Endothelial cell of umbilical vein (primary cell): ENCODE data around the gene HTR1E. TPM values are rescaled to one million over a fixed set of nuclear protein-coding genes. Genes with fewer than 3 reads are reported as not detected.
"Not testable (repeated sequence)": the region's sequence is repeated elsewhere in the genome, so short reads cannot be mapped to it uniquely, and the experiment has no call there.

Source experiments
- BruUV-seq: library from RNA; stranded (reverse); fragments of 400-500 nt; replicated peaks from 2 replicates; lab custom pipeline; 2021; lab: Mats Ljungman, UMichigan
- CTCF ChIA-PET: fragments of 300-600, 350-600 bp; sonication (Branson Sonifier 250); formaldehyde crosslinking; loops from one replicate; lab custom pipeline; 2021; ENCODE audit warnings: antibody characterized with exemption, inconsistent platforms; lab: Charles Lee
- POLR2A ChIA-PET: fragments of 300-600, 350-600 bp; sonication (Branson Sonifier 250); formaldehyde crosslinking; loops from one replicate; lab custom pipeline; 2021; ENCODE audit warnings: antibody characterized with exemption, inconsistent platforms; lab: Charles Lee
- DNase-seq: peaks from one replicate; pipeline ENCODE4 v3.0.0-alpha.2; 2011; ENCODE audit warnings: low read depth, low spot score
- FAIRE-seq: peaks from 2 replicates; lab custom pipeline; 2011; peaks lifted over from hg19 to GRCh38; lab: Jason Lieb, UNC
- H2AFZ ChIP-seq: 2 replicates; pipeline ENCODE4 v1.6.0; 2012; ENCODE audit warnings: low read depth, low read length, control low read depth, inconsistent platforms
- H3K27ac ChIP-seq: 2 replicates; pipeline ENCODE4 v1.5.1; 2011; ENCODE audit warnings: low read depth, mild to moderate bottlenecking, control low read depth, low read length, moderate library complexity; ENCODE audit not compliant: insufficient read depth
- H3K27me3 ChIP-seq, 2 experiments: 2 replicates each; pipeline versions ENCODE4 v1.6.0 to v1.6.1; 2011; ENCODE audit warnings: low read length in 2 of 2, mixed read lengths in 1 of 2; ENCODE audit not compliant: control insufficient read depth in 2 of 2, insufficient read depth in 2 of 2
- H3K36me3 ChIP-seq, 2 experiments: 2 replicates in 1 of 2; 3 replicates in 1 of 2; pipeline ENCODE4 v1.5.1; 2011; ENCODE audit warnings: low read length in 2 of 2, mild to moderate bottlenecking in 1 of 2, moderate library complexity in 1 of 2; ENCODE audit not compliant: control insufficient read depth in 2 of 2, insufficient read depth in 2 of 2; ENCODE audit errors: extremely low read depth in 1 of 2
- H3K4me1 ChIP-seq: 3 replicates; pipeline ENCODE4 v1.5.1; 2011; ENCODE audit warnings: mild to moderate bottlenecking, low read length; ENCODE audit not compliant: control insufficient read depth, insufficient read depth; ENCODE audit errors: extremely low read depth
- H3K4me2 ChIP-seq: 2 replicates; pipeline ENCODE4 v1.6.1; 2011; ENCODE audit warnings: low read length, control low read depth, mixed read lengths; ENCODE audit not compliant: insufficient read depth
- H3K4me3 ChIP-seq, 3 experiments: fragments of 200-600 bp in 1 of 3; sonication (generic), shearing (Covaris generic) in 1 of 3; replicated peaks in 1 of 3; 2 replicates each; pipeline ENCODE4 v1.5.1; 2011 to 2016; ENCODE audit warnings: control low read depth in 3 of 3, low read length in 3 of 3, mild to moderate bottlenecking in 2 of 3, inconsistent platforms in 1 of 3, low read depth in 1 of 3, moderate library complexity in 1 of 3; ENCODE audit not compliant: insufficient read depth in 1 of 3
- H3K79me2 ChIP-seq: 2 replicates; pipeline ENCODE4 v1.6.0; 2012; ENCODE audit warnings: low read length, inconsistent platforms; ENCODE audit not compliant: control insufficient read depth, insufficient read depth
- H3K9ac ChIP-seq: replicated peaks from 2 replicates; pipeline ENCODE3; 2011; ENCODE audit warnings: low read length, control low read depth; ENCODE audit not compliant: insufficient read depth; ENCODE audit errors: extremely low read depth
- H3K9me1 ChIP-seq: replicated peaks from 3 replicates; pipeline ENCODE4 v1.6.0; 2011; ENCODE audit warnings: mild to moderate bottlenecking, low read length; ENCODE audit not compliant: control insufficient read depth, insufficient read depth; ENCODE audit errors: extremely low read depth
- H3K9me3 ChIP-seq: replicated peaks from 2 replicates; pipeline ENCODE4 v1.5.1; 2012; ENCODE audit warnings: low read length, inconsistent platforms; ENCODE audit not compliant: control insufficient read depth, insufficient read depth
- H4K20me1 ChIP-seq: replicated peaks from 2 replicates; pipeline ENCODE3; 2011; ENCODE audit warnings: mild to moderate bottlenecking, low read length; ENCODE audit not compliant: control insufficient read depth, insufficient read depth; ENCODE audit errors: extremely low read depth
- FOS ChIP-seq: IDR thresholded peaks from 2 replicates; pipeline ENCODE4 v1.6.1; 2011; ENCODE audit warnings: mild to moderate bottlenecking, low read length, moderate library complexity, borderline replicate concordance; ENCODE audit not compliant: insufficient read depth
- JUN ChIP-seq: IDR thresholded peaks from 2 replicates; pipeline ENCODE4 v1.6.1; 2011; ENCODE audit warnings: borderline replicate concordance, low read depth; ENCODE audit not compliant: insufficient read length, insufficient read depth
- POLR2AphosphoS5 ChIP-seq: IDR thresholded peaks from 2 replicates; pipeline ENCODE4 v1.6.1; 2012; ENCODE audit warnings: low read depth, mild to moderate bottlenecking, control low read depth, low read length, moderate library complexity; ENCODE audit not compliant: insufficient read depth
- dilution Hi-C: fragments of 300-500 bp; cut with MboI; formaldehyde crosslinking; loops from one replicate; pipeline ENCODE4 v1.15.0; 2019; ENCODE audit warnings: low sequenced_read_pairs; ENCODE audit not compliant: extremely low pct_ligation_motif_present
- intact Hi-C: fragments of 100-400 bp; cut with micrococcal nuclease; formaldehyde crosslinking; loops from one replicate; pipeline ENCODE4 v1.10.0; 2022
- polyA plus RNA-seq, 4 experiments: library from polyadenylated mRNA; depleted of rRNA in 3 of 4; stranded (reverse) in 3 of 4; unstranded in 1 of 4; fragments of >200 nt; gene quantifications; 2 replicates each; pipeline versions ENCODE4 v1.2.1 to v1.2.3, GENCODE V29; 2011 to 2012; ENCODE audit warnings: missing spikeins in 1 of 4
- total RNA-seq: library from RNA; stranded (reverse); gene quantifications from 2 replicates; pipeline ENCODE4 v1.2.3, GENCODE V29; 2021
- TF ChIP-seq, protein P1 (sequence below), 2 donors: IDR thresholded peaks; 1 replicate in 1 of 2; 2 replicates in 1 of 2; pipeline ENCODE4 v1.5.1; 2011; ENCODE audit warnings: low read length in 2 of 2, mild to moderate bottlenecking in 2 of 2, moderate library complexity in 2 of 2, control low read depth in 1 of 2, inconsistent platforms in 1 of 2, low read depth in 1 of 2; ENCODE audit not compliant: insufficient read depth in 1 of 2; ENCODE audit errors: extremely low read depth in 1 of 2
- TF ChIP-seq, protein P2 (sequence below): IDR thresholded peaks from 2 replicates; pipeline ENCODE4 v1.6.1; 2011; ENCODE audit not compliant: insufficient read depth, insufficient read length

The HTR1E gene
- total and polyA plus RNA-seq, 2 donors (not counting 3 experiments of a cell fraction or from before 2014, with no cell fraction given) = not detected

DNA sequence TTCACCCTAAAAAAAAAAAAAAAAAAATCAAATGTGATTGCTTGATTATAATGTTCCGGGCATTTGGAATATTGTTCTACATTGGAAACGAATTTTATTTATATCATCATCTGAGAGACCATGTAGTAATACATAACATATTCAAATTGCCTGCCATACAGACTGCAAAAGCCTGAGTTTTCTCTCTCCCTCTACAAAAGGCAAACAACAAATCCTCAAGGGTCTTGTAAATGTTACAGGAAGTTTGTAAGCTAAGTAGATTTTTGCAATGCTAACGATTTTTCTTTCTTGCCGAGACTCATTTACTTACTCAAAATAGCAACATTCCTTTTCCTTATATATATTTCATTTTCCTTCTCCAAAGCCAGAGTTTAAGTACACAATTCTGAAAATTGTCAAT, 49.0 kb upstream of the HTR1E start:
- H3K9ac ChIP-seq = no peak overlapping the region
- H3K27me3 ChIP-seq = no peaks in the 10 kb centered on the region
- intact Hi-C loops (no loop called here), dilution Hi-C loops (no loop called here)
- H3K4me3 ChIP-seq = no peak overlapping the region
- BruUV-seq = no TSS peak
- DNase-seq = no peak
- no peak overlapping the region for H3K27ac ChIP-seq
- CTCF ChIA-PET = interaction anchor here (0.7 kb wide), 1 partner anchor 31 kb away, joined by 4 read pairs; no protein-coding TSS in a partner anchor
- no peaks in the 10 kb centered on the region for H3K9me1 ChIP-seq
- H4K20me1 ChIP-seq = no peaks in the 10 kb centered on the region
- no peaks in the 10 kb centered on the region for H3K9me3 ChIP-seq
- no peak overlapping the region for H2AFZ ChIP-seq
- no peak for FAIRE-seq
- H3K4me2 ChIP-seq = no peak overlapping the region
- no peaks in the 10 kb centered on the region for H3K4me1 ChIP-seq
- no peaks in the 10 kb centered on the region for H3K36me3 ChIP-seq
- POLR2A ChIA-PET = no interaction called here
- no peaks in the 10 kb centered on the region for H3K79me2 ChIP-seq
- TF ChIP-seq, protein P1, sequence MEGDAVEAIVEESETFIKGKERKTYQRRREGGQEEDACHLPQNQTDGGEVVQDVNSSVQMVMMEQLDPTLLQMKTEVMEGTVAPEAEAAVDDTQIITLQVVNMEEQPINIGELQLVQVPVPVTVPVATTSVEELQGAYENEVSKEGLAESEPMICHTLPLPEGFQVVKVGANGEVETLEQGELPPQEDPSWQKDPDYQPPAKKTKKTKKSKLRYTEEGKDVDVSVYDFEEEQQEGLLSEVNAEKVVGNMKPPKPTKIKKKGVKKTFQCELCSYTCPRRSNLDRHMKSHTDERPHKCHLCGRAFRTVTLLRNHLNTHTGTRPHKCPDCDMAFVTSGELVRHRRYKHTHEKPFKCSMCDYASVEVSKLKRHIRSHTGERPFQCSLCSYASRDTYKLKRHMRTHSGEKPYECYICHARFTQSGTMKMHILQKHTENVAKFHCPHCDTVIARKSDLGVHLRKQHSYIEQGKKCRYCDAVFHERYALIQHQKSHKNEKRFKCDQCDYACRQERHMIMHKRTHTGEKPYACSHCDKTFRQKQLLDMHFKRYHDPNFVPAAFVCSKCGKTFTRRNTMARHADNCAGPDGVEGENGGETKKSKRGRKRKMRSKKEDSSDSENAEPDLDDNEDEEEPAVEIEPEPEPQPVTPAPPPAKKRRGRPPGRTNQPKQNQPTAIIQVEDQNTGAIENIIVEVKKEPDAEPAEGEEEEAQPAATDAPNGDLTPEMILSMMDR (IDR thresholded peaks at IDR 0.05; ENCODE audit: extremely low read depth in 1 of 2, insufficient read depth in 1 of 2, low read depth in 1 of 2, low read length in 2 of 2) = no peak
- TF ChIP-seq, protein P2, sequence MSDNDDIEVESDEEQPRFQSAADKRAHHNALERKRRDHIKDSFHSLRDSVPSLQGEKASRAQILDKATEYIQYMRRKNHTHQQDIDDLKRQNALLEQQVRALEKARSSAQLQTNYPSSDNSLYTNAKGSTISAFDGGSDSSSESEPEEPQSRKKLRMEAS = no peak
- TF ChIP-seq JUN (no peak), FOS (no peak), POLR2AphosphoS5 (no peak)

DNA sequence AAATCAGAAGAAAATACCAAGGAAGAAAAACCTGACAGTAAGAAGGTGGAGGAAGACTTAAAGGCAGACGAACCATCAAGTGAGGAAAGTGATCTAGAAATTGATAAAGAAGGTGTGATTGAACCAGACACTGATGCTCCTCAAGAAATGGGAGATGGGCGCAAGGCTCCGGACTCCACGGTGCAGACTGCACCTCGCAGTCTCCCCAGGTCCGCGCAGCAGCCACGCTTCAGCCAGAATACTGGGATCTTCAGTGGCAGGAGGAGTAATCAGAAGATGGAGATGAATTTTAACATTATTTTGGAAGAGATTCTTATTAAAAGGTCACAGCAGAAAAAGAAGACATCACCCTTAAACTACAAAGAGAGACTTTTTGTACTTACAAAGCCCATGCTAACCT, 40.1 kb upstream of the HTR1E start:
- H2AFZ ChIP-seq, H3K79me2 ChIP-seq, DNase-seq, dilution Hi-C loops, H3K27ac ChIP-seq, FAIRE-seq, H3K9me3 ChIP-seq, H3K4me2 ChIP-seq, H3K27me3 ChIP-seq, CTCF ChIA-PET, H3K9ac ChIP-seq, H3K36me3 ChIP-seq, BruUV-seq, H3K4me1 ChIP-seq, POLR2A ChIA-PET, H3K4me3 ChIP-seq, H3K9me1 ChIP-seq, intact Hi-C loops, H4K20me1 ChIP-seq: not testable (repeated sequence)
